IPS-18c (cell line): Measurements from ENCODE around the gene COX19.
"Not testable (repeated sequence)": the region's sequence is repeated elsewhere in the genome, so short reads cannot be mapped to it uniquely, and the experiment has no call there.

Experiments used
- H3K4me3 ChIP-seq: 2 replicates; pipeline ENCODE4 v1.7.0; 2013; ENCODE audit warnings: low read depth, mild to moderate bottlenecking, low read length, moderate library complexity; ENCODE audit not compliant: insufficient read depth
- H3K9me3 ChIP-seq: one replicate; pipeline ENCODE4 v1.6.1; 2013; ENCODE audit warnings: mild to moderate bottlenecking, low read length, moderate library complexity; ENCODE audit not compliant: control insufficient read depth, insufficient read depth

The COX19 gene

DNA sequence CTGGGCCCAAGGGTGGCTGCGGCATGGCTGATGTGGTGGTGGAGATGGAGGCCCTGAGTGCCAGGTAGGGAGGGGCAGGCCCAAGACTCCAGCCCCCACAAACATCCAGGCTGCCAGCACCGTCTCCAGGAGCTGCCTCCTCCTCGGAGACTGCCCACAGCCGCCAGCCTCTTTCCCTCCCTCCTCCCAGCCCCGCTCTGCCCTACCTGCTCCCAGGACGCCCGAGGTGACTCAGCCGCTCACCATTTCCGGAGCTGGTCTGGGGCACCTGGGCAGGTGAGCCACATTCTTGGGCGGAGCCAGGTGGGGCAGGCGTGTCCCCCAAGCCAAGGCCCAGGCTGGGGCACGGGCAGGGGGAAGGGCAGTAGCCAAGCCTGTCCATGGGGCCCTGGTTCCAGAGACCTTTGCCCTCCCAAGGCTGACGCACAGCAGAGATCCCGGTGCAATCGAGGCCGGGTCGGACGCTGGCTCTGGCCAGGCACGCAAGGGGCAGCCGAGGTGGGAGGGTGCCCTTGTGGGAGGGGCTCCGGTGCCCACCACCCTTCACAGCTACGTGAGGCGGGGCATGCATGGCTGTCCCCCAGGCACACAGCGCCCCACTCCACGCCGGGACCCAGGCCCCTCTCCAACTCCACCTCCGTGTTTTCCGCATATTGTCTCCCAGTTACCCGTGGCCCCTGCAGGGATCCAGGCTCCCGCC lies 29.6 kb downstream of the COX19 start:
- Histone ChIP-seq H3K9me3 (peaks cover 2% of the 10 kb centered on the region), H3K4me3 (no peak overlapping the region)

DNA sequence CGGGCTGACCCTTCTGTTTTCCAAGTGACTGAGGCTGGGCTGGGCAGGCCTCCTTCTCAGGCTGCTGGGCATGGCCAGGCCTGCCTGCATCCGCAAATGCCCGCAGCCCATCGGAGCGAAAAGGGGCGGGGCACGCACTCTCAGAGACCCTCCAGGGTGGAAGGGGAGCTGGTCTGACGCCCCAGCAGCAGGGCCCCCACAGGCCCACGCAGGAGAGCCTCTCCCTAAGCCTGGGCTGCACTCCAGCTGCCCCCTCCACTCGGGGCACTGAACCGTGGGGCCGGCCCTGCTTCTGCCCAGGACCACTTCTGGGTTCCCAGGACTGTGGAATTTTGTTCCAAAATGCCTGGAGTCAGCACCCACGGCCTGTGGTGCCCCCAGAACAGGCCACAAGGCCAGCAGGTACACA lies 30.2 kb downstream of the COX19 start:
- no peak overlapping the region for H3K4me3 ChIP-seq
- H3K9me3 ChIP-seq, result peaks cover 2% of the 10 kb centered on the region

DNA sequence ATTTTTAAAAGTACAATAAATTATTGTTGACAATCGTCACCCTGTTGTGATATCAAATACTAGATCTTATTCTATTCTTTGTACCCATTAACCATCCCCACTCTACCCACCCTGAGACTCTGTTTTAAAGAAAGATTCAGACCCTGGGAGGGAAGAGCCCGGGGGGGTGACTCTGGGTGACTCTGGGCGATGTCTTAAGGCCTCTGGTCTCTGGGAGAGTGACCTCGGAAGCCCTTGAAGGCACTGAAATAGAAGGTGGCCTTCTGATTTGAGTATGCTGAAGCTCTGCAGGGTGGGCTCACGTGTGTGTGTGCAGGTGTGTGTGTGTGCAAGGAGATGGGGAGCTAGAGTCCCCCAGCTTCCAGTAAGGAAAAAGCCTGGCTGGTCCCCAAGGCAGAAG lies 30.6 kb downstream of the COX19 start:
- H3K9me3 ChIP-seq, result peaks cover 2% of the 10 kb centered on the region
- no peak overlapping the region for H3K4me3 ChIP-seq

DNA sequence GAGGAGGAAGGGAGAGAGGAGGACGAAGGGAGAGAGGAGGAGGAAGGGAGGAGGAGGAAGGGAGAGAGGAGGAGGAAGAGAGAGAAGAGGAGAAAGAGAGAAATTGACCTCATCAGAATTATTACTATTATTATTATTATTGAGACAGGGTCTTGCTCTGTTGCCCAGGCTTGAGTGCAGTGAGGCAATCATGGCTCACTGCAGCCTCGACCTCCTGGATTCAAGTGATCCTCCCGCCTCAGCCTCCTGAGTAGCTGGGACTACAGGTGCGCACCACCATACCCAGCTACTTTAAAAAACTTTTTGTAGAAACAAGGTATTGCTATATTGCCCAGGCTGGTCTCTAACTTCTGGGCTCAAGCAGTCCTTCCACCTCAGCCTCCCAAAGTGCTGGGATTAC lies 31.6 kb downstream of the COX19 start:
- not testable (repeated sequence) for H3K4me3 ChIP-seq, H3K9me3 ChIP-seq

DNA sequence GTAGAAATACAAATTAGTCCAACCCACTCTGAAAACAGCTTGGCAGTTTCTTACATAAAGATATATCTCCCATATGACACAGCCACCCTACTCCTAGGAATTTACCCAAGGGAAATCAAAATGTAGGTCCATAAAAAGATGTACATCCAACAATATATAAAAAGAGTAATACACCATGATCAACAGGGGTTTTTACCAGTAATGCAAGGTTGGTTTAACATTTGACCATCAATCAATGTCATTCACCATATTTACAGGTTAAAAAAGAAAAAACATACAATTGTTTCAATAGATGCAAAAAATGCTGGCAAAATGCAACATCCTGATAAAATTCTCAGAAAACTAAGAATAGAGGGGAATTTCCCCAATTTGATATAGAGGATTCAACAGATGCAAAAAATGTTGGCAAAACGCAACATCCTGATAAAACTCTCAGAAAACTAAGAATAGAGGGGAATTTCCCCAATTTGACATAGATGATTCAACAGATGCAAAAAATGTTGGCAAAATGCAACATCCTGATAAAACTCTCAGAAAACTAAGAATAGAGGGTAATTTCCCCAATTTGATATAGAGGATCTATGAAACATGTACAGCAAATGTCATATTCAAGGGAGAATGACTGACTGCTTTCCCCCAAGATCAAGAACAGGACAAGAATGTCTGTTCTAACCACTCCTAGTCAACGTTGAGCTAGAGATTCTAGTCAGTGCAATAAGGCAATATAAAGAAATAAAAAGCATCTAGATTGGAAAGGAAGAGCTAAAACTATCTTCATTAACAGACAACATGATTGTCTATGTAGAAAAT lies 34.5 kb downstream of the COX19 start:
- no peak overlapping the region for H3K4me3 ChIP-seq
- no peaks in the 10 kb centered on the region for H3K9me3 ChIP-seq

DNA sequence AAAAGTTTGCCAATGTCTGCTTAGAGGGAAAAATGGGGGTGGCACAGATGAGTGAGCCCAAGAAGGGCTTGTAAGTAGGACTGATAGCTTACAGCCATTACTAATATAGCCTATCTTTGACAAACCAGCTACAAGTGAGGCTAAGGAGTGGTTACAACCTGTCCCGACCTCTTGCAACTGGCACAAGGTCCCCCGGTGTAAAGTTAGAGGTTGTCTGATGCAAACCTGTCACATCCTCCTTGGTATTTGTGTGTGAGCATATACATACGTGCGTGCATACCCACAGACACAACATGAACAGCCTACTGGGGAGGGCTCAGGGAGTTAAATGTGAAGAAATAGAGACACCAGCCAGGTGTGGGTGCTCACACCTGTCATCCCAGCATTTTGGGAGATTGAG lies 35.5 kb downstream of the COX19 start:
- H3K4me3 ChIP-seq, result no peak overlapping the region

DNA sequence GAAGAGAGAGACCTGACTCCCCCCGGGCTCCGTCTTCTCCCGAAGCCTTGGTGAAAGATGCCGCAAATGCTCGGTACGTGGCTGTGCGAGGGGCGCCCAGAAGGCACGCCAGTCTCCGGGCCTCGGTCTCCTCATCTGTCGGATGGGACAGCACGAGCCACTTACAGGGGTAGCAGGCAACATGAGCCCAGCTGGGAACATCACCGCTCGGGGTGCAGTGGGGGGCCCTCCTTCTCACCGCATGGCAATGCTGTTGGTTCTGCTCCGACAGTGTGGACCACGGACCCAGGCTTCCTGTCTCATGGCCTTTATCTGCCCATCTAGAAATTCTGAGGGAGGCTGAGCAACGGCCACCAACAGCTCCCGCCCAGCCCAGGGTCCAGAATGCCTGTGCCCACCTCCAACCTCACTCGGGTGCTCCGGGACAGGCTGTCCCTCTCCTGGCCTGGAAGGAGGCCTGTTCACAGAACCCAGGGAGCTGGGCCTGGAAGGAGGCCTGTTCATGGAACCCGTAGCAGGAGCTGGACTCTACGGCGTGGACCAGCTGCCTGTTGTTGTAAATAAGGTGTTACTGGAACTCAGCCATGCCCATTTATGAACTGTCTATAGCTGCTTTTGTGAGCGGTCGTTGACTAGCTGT lies 36.7 kb downstream of the COX19 start:
- no peak overlapping the region for H3K4me3 ChIP-seq

More for the DNA sequence above, 35.5 kb downstream of the COX19 start:
- H3K9me3 ChIP-seq, result no peaks in the 10 kb centered on the region

DNA sequence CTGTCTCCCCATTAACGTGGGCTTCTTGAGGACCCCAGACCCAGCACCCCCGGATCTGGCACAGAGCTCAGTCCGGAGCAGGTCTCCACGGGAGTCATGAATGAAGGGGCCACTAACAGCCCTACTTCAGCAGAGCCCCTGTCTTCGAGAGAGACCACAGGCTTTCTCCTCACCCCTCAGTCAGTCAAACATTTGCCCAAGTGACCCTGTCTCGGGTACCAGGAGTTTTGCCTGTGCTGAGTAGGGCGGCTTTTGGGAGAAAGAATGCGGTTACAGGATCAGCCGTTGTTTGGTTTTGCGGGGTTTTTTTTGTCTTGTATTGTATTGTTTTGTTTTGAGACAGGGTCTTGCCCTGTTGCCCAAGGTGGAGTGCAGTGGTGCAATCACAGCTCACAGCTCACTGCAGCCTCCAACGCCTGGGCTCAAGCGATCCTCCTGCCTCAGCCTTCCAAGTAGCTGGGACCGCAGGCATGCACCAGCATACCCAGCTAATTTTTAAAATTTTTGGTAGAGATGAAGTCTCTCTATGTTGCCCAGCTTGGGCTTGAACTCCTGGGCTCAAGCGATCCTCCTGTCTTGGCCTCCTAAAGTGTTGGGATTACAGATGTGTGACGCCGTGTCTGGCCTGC lies 37.4 kb downstream of the COX19 start:
- no peaks in the 10 kb centered on the region for H3K9me3 ChIP-seq
- no peak overlapping the region for H3K4me3 ChIP-seq

More for the DNA sequence above, 36.7 kb downstream of the COX19 start:
- no peaks in the 10 kb centered on the region for H3K9me3 ChIP-seq

DNA sequence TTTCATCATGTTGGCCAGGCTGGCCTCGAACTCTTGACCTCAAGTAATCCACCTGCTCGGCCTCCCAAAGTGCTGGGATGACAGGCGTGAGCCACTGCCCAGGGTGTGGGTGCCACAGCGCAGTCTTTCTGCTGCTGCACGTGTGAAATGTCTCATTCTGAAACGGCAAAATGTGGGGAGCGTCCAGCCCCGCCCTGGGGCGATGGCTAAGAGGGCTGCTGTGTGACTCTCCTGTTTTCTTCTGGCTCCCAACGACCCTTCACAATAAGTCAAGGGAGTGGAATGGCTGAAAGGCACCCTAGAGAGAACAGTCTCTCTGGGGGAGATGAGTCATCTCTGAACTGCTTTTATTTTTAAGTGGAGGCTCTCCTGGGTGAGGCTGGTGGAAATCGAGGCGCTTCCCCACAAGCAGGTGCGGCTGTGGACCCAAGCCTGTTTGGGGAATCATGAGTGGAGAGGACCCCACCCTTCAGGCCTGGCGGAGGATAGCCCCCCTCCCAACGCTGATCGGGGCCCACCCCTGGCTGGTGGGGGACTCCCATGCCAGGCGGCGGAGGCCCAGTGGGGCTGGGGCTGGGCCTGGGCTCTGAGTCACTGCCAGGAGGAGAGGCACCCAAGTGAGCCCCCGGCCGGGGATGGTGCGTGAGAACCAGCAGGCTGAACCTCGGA lies 38.8 kb downstream of the COX19 start:
- H3K9me3 ChIP-seq, result no peaks in the 10 kb centered on the region
- no peak overlapping the region for H3K4me3 ChIP-seq

DNA sequence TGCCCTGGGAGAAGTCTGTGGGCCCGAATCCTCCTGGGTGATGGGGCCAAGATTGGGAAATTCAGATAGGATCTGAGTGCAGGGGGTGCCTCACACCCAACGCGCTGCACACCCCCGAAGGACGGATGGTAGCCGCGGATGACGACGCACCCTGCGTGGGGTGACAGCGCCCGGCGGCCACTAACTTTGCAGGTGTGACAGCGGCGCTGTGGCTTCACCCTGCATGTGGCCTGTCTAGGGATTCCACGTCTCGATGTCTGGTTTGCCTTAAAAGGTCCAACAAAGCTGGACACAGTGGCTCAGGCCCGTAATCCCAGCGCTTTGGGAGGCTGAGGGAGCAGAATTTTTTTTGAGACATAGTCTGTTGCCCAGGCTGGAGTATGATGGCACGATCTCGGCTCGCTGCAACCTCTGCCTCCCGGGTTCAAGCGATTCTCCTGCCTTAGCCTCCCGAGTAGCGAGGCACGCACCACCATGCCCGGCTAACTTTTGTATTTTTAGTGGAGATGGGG lies 39.4 kb downstream of the COX19 start:
- Histone ChIP-seq H3K9me3 (no peaks in the 10 kb centered on the region), H3K4me3 (no peak overlapping the region)

DNA sequence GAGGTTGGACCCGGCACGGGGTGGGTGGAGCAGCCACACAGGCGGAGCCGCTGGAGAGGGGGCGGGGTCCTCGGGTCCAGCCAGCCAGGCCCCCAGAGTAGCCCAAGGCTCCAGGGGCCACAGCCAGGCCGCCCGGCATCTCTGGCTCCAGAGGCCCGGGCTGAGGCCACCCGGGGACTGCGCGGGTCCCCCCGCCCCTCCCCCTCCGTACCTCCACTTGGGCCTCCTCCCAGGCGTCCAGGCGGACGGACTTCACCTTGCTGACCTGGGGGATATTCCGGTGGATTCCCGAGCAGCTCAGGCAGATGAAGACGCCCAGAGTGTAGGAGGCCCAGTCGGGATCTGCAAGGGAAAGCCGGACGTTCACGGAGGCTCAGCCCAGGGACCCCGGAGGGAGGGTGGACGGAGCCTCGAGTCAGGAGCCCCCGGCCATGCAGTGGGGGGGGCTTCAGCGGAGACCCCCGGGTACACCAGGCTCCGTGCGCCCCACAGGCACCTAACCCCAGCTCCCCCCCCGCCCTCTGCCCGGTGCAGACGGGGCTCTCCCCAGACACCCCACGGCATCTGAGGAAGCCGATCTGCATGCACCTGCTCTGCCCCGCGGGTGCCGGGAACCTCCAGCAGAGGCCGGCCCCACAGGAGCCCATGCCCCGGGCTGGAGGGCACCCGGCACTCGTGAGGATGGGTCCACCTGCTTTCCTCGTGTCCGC lies 40.0 kb downstream of the COX19 start:
- Histone ChIP-seq H3K4me3 (no peak overlapping the region), H3K9me3 (no peaks in the 10 kb centered on the region)

DNA sequence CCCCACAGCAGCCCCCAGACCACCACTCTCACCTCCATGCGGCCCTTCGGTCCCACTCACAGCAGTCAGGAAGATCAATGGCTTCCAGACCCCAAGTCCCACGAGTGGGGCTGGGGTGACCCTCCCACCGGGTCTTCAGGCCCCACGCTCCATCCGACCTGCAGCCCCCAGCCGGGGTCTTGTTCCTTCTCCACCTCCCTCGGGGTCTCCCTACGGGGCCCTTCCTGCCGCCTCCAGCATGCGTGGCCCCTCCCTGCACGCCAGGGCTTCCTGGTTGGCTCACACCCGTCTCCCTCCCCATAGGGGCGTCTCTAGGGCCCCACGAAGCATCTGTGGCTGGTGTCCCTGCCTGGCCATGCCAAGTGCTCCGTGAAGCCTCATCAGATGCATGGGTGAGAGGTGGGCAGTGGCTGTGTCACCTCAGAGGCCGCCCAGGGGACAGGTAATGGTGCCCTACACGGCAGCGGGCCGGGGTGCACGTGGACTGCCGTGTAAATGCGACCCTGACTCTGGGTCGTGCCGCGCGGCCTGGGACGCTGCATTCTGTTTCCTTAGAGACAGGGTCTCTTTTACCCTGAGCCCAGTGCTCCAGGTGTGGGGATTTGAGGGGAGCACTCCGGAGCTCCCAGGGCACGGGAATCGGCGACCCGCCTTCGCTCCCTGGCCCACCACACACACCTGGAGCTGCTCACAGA lies 40.7 kb downstream of the COX19 start:
- Histone ChIP-seq H3K4me3 (no peak overlapping the region), H3K9me3 (no peaks in the 10 kb centered on the region)

DNA sequence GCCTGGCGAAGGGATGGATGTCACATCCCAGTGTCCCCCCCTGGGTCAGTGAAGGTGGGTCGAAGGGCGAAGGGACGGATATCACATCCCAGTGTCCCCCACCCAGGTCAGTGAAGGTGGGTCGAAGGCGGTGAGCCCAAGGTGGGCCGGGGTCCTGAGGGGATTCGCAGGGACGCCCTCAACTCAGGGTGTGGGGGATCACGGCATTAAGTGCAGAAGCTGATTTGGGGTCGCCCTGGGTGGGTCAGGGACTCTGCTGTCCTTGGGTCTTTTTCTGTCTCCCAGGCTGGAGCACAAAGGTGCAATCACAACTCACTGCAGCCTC lies 42.7 kb downstream of the COX19 start:
- Histone ChIP-seq H3K9me3 (no peaks in the 10 kb centered on the region), H3K4me3 (no peak overlapping the region)

DNA sequence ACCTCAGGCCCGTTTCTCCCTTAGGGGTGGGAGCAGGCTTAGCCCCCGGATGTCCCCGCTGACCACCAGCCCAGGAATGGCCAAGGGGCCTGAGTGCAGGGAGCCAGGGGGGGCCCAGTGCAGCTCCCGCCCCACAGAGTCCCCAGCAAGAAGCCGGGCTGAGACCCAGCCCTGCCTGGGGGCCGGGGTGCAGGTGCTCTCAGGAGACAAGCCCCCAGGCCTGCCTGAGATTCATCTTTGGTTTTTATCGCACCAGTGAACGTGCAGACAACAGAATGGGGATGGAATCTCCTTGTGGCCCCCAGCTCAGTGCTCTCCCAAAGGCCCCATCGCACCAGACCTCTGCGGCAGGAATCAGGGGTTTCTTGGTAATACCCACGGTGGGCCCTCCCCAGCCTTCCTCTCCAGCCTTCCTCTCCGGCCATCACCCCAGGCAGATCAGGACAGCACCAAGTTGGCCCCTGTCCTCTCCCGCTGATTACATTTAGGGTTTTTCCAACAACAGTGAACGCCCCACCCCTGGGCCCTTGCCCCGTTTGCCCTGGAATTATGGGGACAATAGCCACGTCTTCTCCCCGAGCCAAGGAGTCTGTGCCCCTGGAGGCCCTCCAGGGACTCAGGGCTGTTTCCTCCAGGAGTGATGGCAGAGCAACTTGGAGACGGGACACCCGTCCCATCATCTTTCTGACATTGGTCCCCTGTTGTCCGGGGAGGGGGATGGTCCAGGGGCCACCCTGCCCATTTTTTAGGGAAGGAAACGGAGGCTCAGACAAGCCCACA lies 43.3 kb downstream of the COX19 start:
- Histone ChIP-seq H3K9me3 (no peaks in the 10 kb centered on the region), H3K4me3 (no peak overlapping the region)

DNA sequence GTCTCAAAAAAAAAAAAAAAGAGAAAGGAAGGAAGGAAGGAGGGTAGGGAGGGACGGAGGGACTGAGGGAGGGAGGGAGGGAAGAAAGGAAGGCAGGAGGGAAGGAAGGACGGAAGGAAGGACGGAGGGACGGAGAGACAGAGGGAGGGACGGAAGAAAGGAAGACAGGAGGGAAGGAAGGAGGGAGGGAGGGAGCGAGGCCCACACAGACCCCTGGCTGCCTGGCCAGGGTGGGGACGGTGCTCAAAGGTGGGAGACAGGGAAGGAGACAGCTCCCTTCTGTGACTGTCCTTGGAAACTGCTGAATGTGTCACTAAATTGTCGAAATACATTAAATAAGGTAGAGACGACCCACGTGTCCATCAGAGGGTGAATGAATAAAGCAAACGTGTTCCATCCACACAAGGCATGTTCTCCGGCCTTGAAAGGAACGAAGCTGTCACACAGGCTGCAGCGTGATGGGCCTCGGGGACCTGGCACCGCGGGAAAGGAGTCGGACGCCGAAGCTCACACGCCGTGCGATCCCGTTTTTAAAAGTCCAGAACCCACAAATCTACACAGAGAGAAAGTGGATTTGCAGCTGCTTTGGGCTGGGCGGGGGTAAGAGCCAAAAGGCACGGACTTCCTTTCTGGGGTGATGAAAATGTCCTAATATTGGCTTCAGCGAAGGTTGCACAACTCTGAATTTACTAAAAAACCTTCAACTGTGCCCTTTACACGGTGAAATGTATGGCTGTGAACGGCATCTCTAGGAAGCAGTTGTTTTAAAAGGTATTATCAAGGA lies 44.2 kb downstream of the COX19 start:
- Histone ChIP-seq H3K4me3 (no peak overlapping the region), H3K9me3 (no peaks in the 10 kb centered on the region)
